ENCODE data around the gene CCDC178. TPM values are rescaled to one million over a fixed set of nuclear protein-coding genes. Genes with fewer than 3 reads are reported as not detected.

Gene CCDC178
- total RNA-seq, 1 experiment from 2014 or later = not detected

- DNase-seq (ENCODE audit: low read depth, low spot score) (no peak), ATAC-seq (no peak)
- Histone ChIP-seq H3K36me3 (ENCODE audit: control insufficient read depth in 1 of 2, insufficient read depth in 2 of 2, low read length in 2 of 2) (no peaks in the 10 kb centered on the region), H4K20me1 (ENCODE audit: insufficient read depth) (no peaks in the 10 kb centered on the region; the same call in 1 of the 2 replicates), H3K27ac (ENCODE audit: low read depth, low read length) (no peak overlapping the region), H3K79me2 (ENCODE audit: insufficient read depth, low read length) (no peaks in the 10 kb centered on the region), H3K9me3 (ENCODE audit: control insufficient read depth in 1 of 2, insufficient read depth in 1 of 2, low read depth in 1 of 2, low read length in 2 of 2) (peaks cover 0 to 21% of the 10 kb centered on the region in 2 experiments; a peak in 2 of 4 replicates), H3K4me3 (replicated peaks in 1 of 2; ENCODE audit: low read depth in 1 of 2, low read length in 2 of 2) (no peak overlapping the region), H3K4me2 (ENCODE audit: low read length) (no peak overlapping the region), H3K9me2 (ENCODE audit: insufficient read depth) (no peaks in the 10 kb centered on the region), H3K9ac (ENCODE audit: low read length) (no peak overlapping the region), H3K4me1 (ENCODE audit: control insufficient read depth in 1 of 2, insufficient read depth in 2 of 2, low read length in 2 of 2) (no peaks in the 10 kb centered on the region), H3K27me3 (ENCODE audit: insufficient read depth, low read length) (no peaks in the 10 kb centered on the region), H2AFZ (ENCODE audit: low read depth, low read length, poor library complexity, severe bottlenecking) (no peak overlapping the region)
- TF ChIP-seq JUND (IDR thresholded peaks at IDR 0.05) = no peak
- TF ChIP-seq ZNF274 (IDR thresholded peaks at IDR 0.05; ENCODE audit: low read depth, low read length) = no peak
- no peak for TF ChIP-seq YY1 (IDR thresholded peaks at IDR 0.05; ENCODE audit: extremely low read depth, insufficient replicate concordance, low read depth, low read length)
- TF ChIP-seq POLR2AphosphoS5 (IDR thresholded peaks at IDR 0.05; ENCODE audit: low read depth, low read length) = no peak
- no peak for TF ChIP-seq ATF3 (IDR thresholded peaks at IDR 0.05)
- TF ChIP-seq MAX (IDR thresholded peaks at IDR 0.05) = no peak
- TF ChIP-seq EZH2 (IDR thresholded peaks at IDR 0.05) = no peak
- no peak for TF ChIP-seq FOSL1 (IDR thresholded peaks at IDR 0.05; ENCODE audit: low read depth)
- TF ChIP-seq EGR1 (IDR thresholded peaks at IDR 0.05; ENCODE audit: low read depth) = no peak
- no peak for TF ChIP-seq ELF1 (IDR thresholded peaks at IDR 0.05; ENCODE audit: borderline replicate concordance, low read depth)
- no peak for TF ChIP-seq CEBPB (IDR thresholded peaks at IDR 0.05; ENCODE audit: low read depth)
- TF ChIP-seq TCF7L2 (IDR thresholded peaks at IDR 0.05; ENCODE audit: borderline replicate concordance, extremely low read depth, insufficient read depth, insufficient read length) = no peak
- TF ChIP-seq SIN3A (IDR thresholded peaks at IDR 0.05; ENCODE audit: low read depth) = no peak
- no peak for TF ChIP-seq CTCF (IDR thresholded peaks at IDR 0.05 in 2 of 3, conservative IDR thresholded peaks at IDR 0.05 in 1 of 3; ENCODE audit: borderline replicate concordance in 1 of 3, insufficient read depth in 1 of 3, low read depth in 2 of 3, low read length in 2 of 3)
- TF ChIP-seq CBX3 (IDR thresholded peaks at IDR 0.05; ENCODE audit: low read depth) = no peak
- no peak for TF ChIP-seq SP1 (IDR thresholded peaks at IDR 0.05; ENCODE audit: low read depth)
- TF ChIP-seq EZH2phosphoT487 (IDR thresholded peaks at IDR 0.05; ENCODE audit: borderline replicate concordance) = no peak
- TF ChIP-seq REST (IDR thresholded peaks at IDR 0.05; ENCODE audit: low read depth) = no peak
- no peak for TF ChIP-seq SRF (IDR thresholded peaks at IDR 0.05; ENCODE audit: low read depth)
- intact Hi-C loops (cut with micrococcal nuclease) = no loop called here
- no TSS peak for BruUV-seq (replicated peaks)
- CTCF ChIA-PET = no interaction called here
- RAD21 ChIA-PET (ENCODE audit: low non-redundant PET in 1 of 2, low total read pairs in 2 of 2, uncharacterized antibody in 2 of 2, unreplicated experiment in 2 of 2) = no interaction called here
- POLR2A ChIA-PET = no interaction called here
These were observed 286.5 kb downstream of the CCDC178 start for GRCh38 chr18:33154049-33154448.

Measured in HCT116 (cell line).